ENCODE data around the gene SYNJ1. TPM values are rescaled to one million over a fixed set of nuclear protein-coding genes. Genes with fewer than 3 reads are reported as not detected.
"Not testable (repeated sequence)": the region's sequence is repeated elsewhere in the genome, so short reads cannot be mapped to it uniquely, and the experiment has no call there.

The SYNJ1 gene
- total RNA-seq, 2 experiments from 2014 or later: 16.1 to 21.1 TPM

- H3K27ac Mint-ChIP-seq: no peak overlapping the region
- no peak for DNase-seq
- CTCF ChIA-PET: interaction anchor here (1.1 kb wide), 1 partner anchor 10 kb away, joined by 4 read pairs; no protein-coding TSS in a partner anchor
- peaks cover 6% of the 10 kb centered on the region for H3K36me3 Mint-ChIP-seq (ENCODE audit: low read depth)
- H3K4me1 Mint-ChIP-seq: peaks cover 23% of the 10 kb centered on the region
- no peak overlapping the region for H3K4me3 Mint-ChIP-seq
- no peaks in the 10 kb centered on the region for H3K27me3 Mint-ChIP-seq
- H3K9me3 Mint-ChIP-seq: no peaks in the 10 kb centered on the region
- POLR2A ChIA-PET: no interaction called here
Measured at GRCh38 chr21:32710069-32710784, 17.6 kb downstream of the SYNJ1 start.

DNA sequence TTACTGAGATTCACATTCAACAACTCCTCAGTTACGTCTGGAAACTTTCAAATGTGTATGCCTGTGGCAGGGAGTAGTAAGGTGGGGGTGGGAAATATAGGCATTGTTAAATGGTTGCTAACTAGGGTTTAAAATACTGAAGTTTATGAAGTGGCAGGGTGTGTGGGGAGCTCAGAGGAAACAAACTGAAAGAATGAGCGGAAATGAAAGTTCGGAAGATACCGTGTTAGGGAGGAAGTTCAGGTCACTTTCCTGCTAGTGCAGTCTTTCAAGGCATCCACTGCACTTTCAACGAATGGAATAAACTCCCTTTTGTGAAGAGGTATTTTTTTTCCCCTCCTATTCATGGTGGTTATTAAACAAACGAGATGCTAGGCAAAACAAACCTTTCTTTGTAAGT is 19.7 kb downstream of the SYNJ1 start:
- Mint-ChIP-seq H3K27me3 (no peaks in the 10 kb centered on the region), H3K27ac (no peak overlapping the region), H3K9me3 (no peaks in the 10 kb centered on the region), H3K4me1 (peaks cover 26% of the 10 kb centered on the region), H3K4me3 (no peak overlapping the region), H3K36me3 (ENCODE audit: low read depth) (peaks cover 2% of the 10 kb centered on the region)
- ChIA-PET POLR2A (interaction anchor here (0.6 kb wide), 1 partner anchor 78 kb away, joined by 3 read pairs; no protein-coding TSS in a partner anchor), CTCF (no interaction called here)
- no peak for DNase-seq

GRCh38 chr21:32705901-32706300 is 21.9 kb downstream of the SYNJ1 start:
- H3K27me3 Mint-ChIP-seq: no peaks in the 10 kb centered on the region
- H3K36me3 Mint-ChIP-seq (ENCODE audit: low read depth): peaks cover 6% of the 10 kb centered on the region
- no peak for DNase-seq
- H3K4me3 Mint-ChIP-seq: no peak overlapping the region
- POLR2A ChIA-PET: no interaction called here
- peaks cover 18% of the 10 kb centered on the region for H3K4me1 Mint-ChIP-seq
- no peaks in the 10 kb centered on the region for H3K9me3 Mint-ChIP-seq
- CTCF ChIA-PET: no interaction called here
- H3K27ac Mint-ChIP-seq: no peak overlapping the region

DNA sequence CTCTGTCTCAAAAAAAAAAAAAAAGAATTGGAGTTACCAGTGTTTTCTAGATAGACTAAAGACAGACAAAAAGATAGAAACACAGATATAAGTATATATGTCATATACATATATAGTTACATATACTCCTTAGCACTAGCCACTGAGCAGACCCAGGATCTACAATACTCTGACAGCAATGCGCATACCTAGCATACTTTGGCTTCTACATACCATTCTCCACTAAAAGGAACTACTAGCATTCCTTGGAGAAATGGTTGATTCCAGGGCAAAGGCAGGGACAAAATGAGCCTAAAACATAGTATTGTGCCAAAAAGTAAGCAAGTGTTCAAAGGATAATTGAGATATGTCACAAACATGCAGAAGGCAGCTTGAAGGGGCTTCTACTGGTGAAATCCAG is 22.7 kb downstream of the SYNJ1 start:
- H3K4me3 Mint-ChIP-seq: no peak overlapping the region
- no peak for DNase-seq
- no peaks in the 10 kb centered on the region for H3K9me3 Mint-ChIP-seq
- no peak overlapping the region for H3K27ac Mint-ChIP-seq
- H3K27me3 Mint-ChIP-seq: no peaks in the 10 kb centered on the region
- H3K4me1 Mint-ChIP-seq: peaks cover 18% of the 10 kb centered on the region
- POLR2A ChIA-PET: no interaction called here
- H3K36me3 Mint-ChIP-seq (ENCODE audit: low read depth): peaks cover 6% of the 10 kb centered on the region
- CTCF ChIA-PET: no interaction called here

GRCh38 chr21:32702702-32703101 is 25.1 kb downstream of the SYNJ1 start:
- H3K36me3 Mint-ChIP-seq (ENCODE audit: low read depth): peaks cover 15% of the 10 kb centered on the region
- CTCF ChIA-PET: no interaction called here
- POLR2A ChIA-PET: no interaction called here
- DNase-seq: no peak
- H3K27ac Mint-ChIP-seq: no peak overlapping the region
- H3K4me1 Mint-ChIP-seq: peaks cover 13% of the 10 kb centered on the region
- H3K27me3 Mint-ChIP-seq: no peaks in the 10 kb centered on the region
- no peaks in the 10 kb centered on the region for H3K9me3 Mint-ChIP-seq
- H3K4me3 Mint-ChIP-seq: no peak overlapping the region

DNA sequence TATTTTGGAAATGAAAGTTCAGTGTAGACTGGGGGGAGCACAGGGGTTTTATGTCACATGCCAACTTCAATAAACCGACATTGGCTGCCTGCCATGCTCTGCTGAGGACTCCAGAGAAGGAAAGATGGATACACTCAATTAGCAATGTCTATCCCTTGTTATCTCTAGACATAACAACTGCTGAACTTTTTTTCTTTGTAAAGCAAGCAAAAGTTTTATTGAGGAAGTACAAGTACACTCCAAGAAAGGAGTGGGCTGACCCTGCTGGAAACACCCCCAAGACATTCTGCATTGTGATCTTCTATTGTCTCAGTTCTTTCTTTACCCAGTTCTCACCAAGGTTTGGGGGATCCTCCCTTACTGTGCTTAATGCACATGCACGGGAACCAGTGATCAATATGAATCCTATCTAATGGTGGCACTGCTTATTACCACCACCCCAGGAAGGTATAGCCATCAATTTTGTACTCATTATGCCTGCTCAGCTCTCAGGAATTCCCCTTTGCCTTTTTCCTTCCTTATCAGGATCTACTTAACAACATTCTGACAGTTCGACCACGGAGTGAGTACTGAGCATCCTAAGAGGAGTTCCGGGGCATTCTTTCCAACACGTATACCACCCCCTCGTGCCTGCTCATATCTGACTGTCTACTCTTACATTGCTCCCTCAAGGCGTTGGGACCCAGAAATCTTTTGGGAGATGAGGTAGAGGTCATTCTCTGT is 28.7 kb downstream of the SYNJ1 start:
- POLR2A ChIA-PET: no interaction called here

GRCh38 chr21:32698286-32698685 is 29.5 kb downstream of the SYNJ1 start:
- peaks cover 18% of the 10 kb centered on the region for H3K36me3 Mint-ChIP-seq (ENCODE audit: low read depth)
- ChIA-PET CTCF (interaction anchor here (0.6 to 0.7 kb wide), 2 partner anchors 65 to 78 kb away, joined by 3 read pairs; no protein-coding TSS in a partner anchor), POLR2A (no interaction called here)
- no peak overlapping the region for H3K27ac Mint-ChIP-seq
- no peak for DNase-seq
- H3K4me3 Mint-ChIP-seq: no peak overlapping the region
- peaks cover 4% of the 10 kb centered on the region for H3K4me1 Mint-ChIP-seq
- no peaks in the 10 kb centered on the region for H3K27me3 Mint-ChIP-seq
- H3K9me3 Mint-ChIP-seq: no peaks in the 10 kb centered on the region

More for the DNA sequence above, 28.7 kb downstream of the SYNJ1 start:
- Mint-ChIP-seq H3K27me3 (no peaks in the 10 kb centered on the region), H3K9me3 (no peaks in the 10 kb centered on the region), H3K36me3 (ENCODE audit: low read depth) (peaks cover 17% of the 10 kb centered on the region), H3K27ac (no peak overlapping the region), H3K4me3 (no peak overlapping the region), H3K4me1 (peaks cover 7% of the 10 kb centered on the region)
- no peak for DNase-seq
- CTCF ChIA-PET: no interaction called here

GRCh38 chr21:32695482-32695881 is 32.3 kb downstream of the SYNJ1 start:
- CTCF ChIA-PET: interaction anchor here (1.0 kb wide), 1 partner anchor 104 kb away, joined by 3 read pairs; no protein-coding TSS in a partner anchor
- DNase-seq, POLR2A ChIA-PET, H3K9me3 Mint-ChIP-seq, H3K27me3 Mint-ChIP-seq, H3K4me1 Mint-ChIP-seq, H3K4me3 Mint-ChIP-seq, H3K27ac Mint-ChIP-seq: not testable (repeated sequence)
- H3K36me3 Mint-ChIP-seq (ENCODE audit: low read depth): peaks cover 20% of the 10 kb centered on the region

DNA sequence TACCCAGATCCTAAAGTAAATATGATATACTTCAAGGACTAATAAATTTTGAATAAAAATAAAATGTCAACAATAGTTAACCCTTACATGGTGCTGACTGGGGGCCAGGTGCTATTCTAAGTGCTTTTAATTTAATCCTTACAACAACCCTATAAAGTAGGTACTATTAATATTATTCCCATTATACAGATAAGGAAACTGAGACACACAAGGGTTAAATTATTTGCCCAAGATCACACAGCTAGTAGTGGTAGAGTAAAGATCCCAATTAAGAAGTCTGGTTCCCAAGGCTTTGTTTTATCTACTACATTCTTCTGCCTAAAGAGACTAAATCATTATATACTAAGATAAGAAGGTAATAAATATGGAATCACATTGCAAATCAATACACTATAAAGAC is 34.2 kb downstream of the SYNJ1 start:
- H3K27me3 Mint-ChIP-seq: no peaks in the 10 kb centered on the region
- CTCF ChIA-PET: no interaction called here
- H3K4me3 Mint-ChIP-seq: no peak overlapping the region
- no peak overlapping the region for H3K27ac Mint-ChIP-seq
- DNase-seq: no peak
- no peaks in the 10 kb centered on the region for H3K9me3 Mint-ChIP-seq
- H3K36me3 Mint-ChIP-seq (ENCODE audit: low read depth): peaks cover 15% of the 10 kb centered on the region
- no peaks in the 10 kb centered on the region for H3K4me1 Mint-ChIP-seq
- POLR2A ChIA-PET: no interaction called here

- Mint-ChIP-seq H3K4me1 (no peaks in the 10 kb centered on the region), H3K36me3 (ENCODE audit: low read depth) (peaks cover 17% of the 10 kb centered on the region), H3K4me3 (no peak overlapping the region), H3K9me3 (no peaks in the 10 kb centered on the region), H3K27ac (no peak overlapping the region), H3K27me3 (no peaks in the 10 kb centered on the region)
- DNase-seq: no peak
- ChIA-PET CTCF (no interaction called here), POLR2A (no interaction called here)
Measured at GRCh38 chr21:32690085-32690484, 37.7 kb downstream of the SYNJ1 start.

- no peak overlapping the region for H3K4me3 Mint-ChIP-seq
- no peak overlapping the region for H3K27ac Mint-ChIP-seq
- ChIA-PET CTCF (no interaction called here), POLR2A (no interaction called here)
- H3K27me3 Mint-ChIP-seq: no peaks in the 10 kb centered on the region
- no peak for DNase-seq
- peaks cover 15% of the 10 kb centered on the region for H3K36me3 Mint-ChIP-seq (ENCODE audit: low read depth)
- no peaks in the 10 kb centered on the region for H3K9me3 Mint-ChIP-seq
- H3K4me1 Mint-ChIP-seq: no peaks in the 10 kb centered on the region
Measured at GRCh38 chr21:32687643-32688345, 40.0 kb downstream of the SYNJ1 start.

GRCh38 chr21:32682696-32683474 is 44.9 kb downstream of the SYNJ1 start:
- H3K4me3 Mint-ChIP-seq: no peak overlapping the region
- H3K36me3 Mint-ChIP-seq (ENCODE audit: low read depth): peaks cover 16% of the 10 kb centered on the region
- no peaks in the 10 kb centered on the region for H3K27me3 Mint-ChIP-seq
- ChIA-PET POLR2A (no interaction called here), CTCF (interaction anchor here (0.7 to 1.4 kb wide), 4 partner anchors 18 to 508 kb away, joined by 3 read pairs; no protein-coding TSS in a partner anchor)
- no peak overlapping the region for H3K27ac Mint-ChIP-seq
- no peaks in the 10 kb centered on the region for H3K9me3 Mint-ChIP-seq
- DNase-seq: no peak
- no peaks in the 10 kb centered on the region for H3K4me1 Mint-ChIP-seq

DNA sequence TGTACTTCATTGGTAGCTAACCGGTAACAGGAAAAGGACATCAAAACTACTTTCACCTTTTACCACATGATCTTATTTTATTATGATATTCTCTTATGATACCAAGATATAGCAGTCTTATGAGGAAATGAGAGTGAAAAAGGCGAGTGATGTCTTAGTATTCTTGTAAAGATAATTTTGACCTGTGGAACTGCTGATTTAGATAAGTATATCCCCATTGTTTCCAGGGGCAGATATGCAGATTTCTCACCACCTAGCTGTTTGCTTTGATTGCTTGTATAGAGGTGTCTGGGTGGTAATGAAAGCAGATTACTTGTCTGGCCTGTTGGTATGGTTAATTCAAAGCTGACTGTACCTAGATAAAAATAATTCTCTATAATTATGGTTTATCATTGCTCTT is 53.1 kb downstream of the SYNJ1 start:
- Mint-ChIP-seq H3K9me3 (no peaks in the 10 kb centered on the region), H3K4me1 (no peaks in the 10 kb centered on the region), H3K27ac (no peak overlapping the region), H3K4me3 (no peak overlapping the region), H3K27me3 (no peaks in the 10 kb centered on the region), H3K36me3 (ENCODE audit: low read depth) (peaks cover 27% of the 10 kb centered on the region)
- CTCF ChIA-PET: no interaction called here
- DNase-seq: no peak
- POLR2A ChIA-PET: no interaction called here
